Breast epithelium (tissue), 4 donors: ENCODE measurements around the gene DCAF17. TPM values are rescaled to one million over a fixed set of nuclear protein-coding genes. Genes with fewer than 3 reads are reported as not detected.

Source experiments
- DNase-seq, 2 donors: peaks; one replicate each; pipeline ENCODE4 v3.0.0-alpha.2; 2019; ENCODE audit warnings: low spot score in 2 of 2
- H3K27ac ChIP-seq, 2 donors: fragments of 200-600 bp; sonication (generic) in 1 of 2; one replicate each; pipeline ENCODE4 v1.5.1; 2016 to 2019; ENCODE audit warnings: mild to moderate bottlenecking in 1 of 2
- H3K27me3 ChIP-seq, 2 donors: fragments of 200-600 bp; sonication (generic) in 1 of 2; one replicate each; pipeline versions ENCODE4 v1.5.1 to v1.6.0; 2017 to 2019; ENCODE audit warnings: control low read depth in 1 of 2, mild to moderate bottlenecking in 1 of 2
- H3K36me3 ChIP-seq: fragments of 200-600 bp; one replicate; pipeline ENCODE4 v1.5.1; 2019
- H3K4me1 ChIP-seq, 2 donors: fragments of 200-600 bp; sonication (generic); one replicate each; pipeline ENCODE4 v1.5.1; 2016 to 2019; ENCODE audit warnings: control low read depth in 1 of 2
- H3K4me3 ChIP-seq, 3 donors: fragments of 200-600 bp; sonication (generic); 1 replicate in 2 of 3; 2 replicates in 1 of 3; pipeline ENCODE4 v1.5.1; 2016 to 2019; ENCODE audit warnings: mild to moderate bottlenecking in 3 of 3, moderate library complexity in 2 of 3
- H3K9me3 ChIP-seq, 2 donors: fragments of 200-600 bp; sonication (generic) in 1 of 2; one replicate each; pipeline ENCODE4 v1.5.1; 2016 to 2019; ENCODE audit warnings: control low read depth in 1 of 2
- POLR2A ChIP-seq: fragments of 450-650 bp; IDR thresholded peaks from one replicate; pipeline ENCODE4 v1.6.1; 2016; ENCODE audit warnings: antibody characterized with exemption, mild to moderate bottlenecking, moderate library complexity
- POLR2AphosphoS5 ChIP-seq, 3 donors: sonication (generic); formaldehyde crosslinking; IDR thresholded peaks; one replicate each; pipeline ENCODE4 v1.6.1; 2017; ENCODE audit warnings: antibody characterized with exemption in 3 of 3
- intact Hi-C: fragments of 100-400 bp; cut with DNase I; formaldehyde crosslinking; loops from one replicate; pipeline ENCODE4 v1.15.1; 2023; ENCODE audit warnings: low total_unique reads
- total RNA-seq, 3 donors: library from RNA; depleted of rRNA; stranded (reverse); fragments of >200 nt; gene quantifications; one replicate each; pipeline ENCODE4 v1.1.0, GENCODE V29; 2016
- TF ChIP-seq, protein P1 (sequence below), 3 donors: fragments of 450-650 bp; IDR thresholded peaks; one replicate each; pipeline ENCODE4 v1.5.1; 2016 to 2017; ENCODE audit warnings: antibody characterized with exemption in 3 of 3, mild to moderate bottlenecking in 3 of 3, moderate library complexity in 3 of 3

The DCAF17 gene
- total RNA-seq, 3 donors from 2014 or later, result 13.3 to 30.6 (median 24.6) TPM

DNA sequence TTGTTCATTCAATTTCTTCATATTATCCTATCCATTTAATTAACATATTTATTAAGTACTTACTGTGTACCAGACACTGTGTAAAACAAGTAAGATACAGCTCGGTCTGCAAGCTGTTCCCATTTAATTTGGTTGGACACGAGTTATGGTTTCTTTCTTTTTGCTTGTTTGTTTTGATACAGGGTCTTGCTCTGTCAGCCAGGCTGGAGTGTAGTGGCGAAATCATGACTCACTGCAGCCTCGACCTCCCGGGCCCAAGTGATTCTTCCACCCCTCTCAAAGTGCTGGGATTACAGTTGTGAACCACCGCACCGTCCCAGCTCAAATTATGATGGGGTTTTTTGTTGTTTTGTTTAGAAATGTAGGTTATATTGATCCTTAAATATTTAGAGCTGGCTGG lies 97.3 kb downstream of the DCAF17 start:
- no peak for TF ChIP-seq POLR2AphosphoS5 (IDR thresholded peaks at IDR 0.05)
- TF ChIP-seq POLR2A, result no peak
- TF ChIP-seq, protein P1, sequence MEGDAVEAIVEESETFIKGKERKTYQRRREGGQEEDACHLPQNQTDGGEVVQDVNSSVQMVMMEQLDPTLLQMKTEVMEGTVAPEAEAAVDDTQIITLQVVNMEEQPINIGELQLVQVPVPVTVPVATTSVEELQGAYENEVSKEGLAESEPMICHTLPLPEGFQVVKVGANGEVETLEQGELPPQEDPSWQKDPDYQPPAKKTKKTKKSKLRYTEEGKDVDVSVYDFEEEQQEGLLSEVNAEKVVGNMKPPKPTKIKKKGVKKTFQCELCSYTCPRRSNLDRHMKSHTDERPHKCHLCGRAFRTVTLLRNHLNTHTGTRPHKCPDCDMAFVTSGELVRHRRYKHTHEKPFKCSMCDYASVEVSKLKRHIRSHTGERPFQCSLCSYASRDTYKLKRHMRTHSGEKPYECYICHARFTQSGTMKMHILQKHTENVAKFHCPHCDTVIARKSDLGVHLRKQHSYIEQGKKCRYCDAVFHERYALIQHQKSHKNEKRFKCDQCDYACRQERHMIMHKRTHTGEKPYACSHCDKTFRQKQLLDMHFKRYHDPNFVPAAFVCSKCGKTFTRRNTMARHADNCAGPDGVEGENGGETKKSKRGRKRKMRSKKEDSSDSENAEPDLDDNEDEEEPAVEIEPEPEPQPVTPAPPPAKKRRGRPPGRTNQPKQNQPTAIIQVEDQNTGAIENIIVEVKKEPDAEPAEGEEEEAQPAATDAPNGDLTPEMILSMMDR (IDR thresholded peaks at IDR 0.05), result no peak
- intact Hi-C loops, result no loop called here
- Histone ChIP-seq H3K4me1 (no peaks in the 10 kb centered on the region), H3K27ac (no peak overlapping the region), H3K4me3 (no peak overlapping the region), H3K27me3 (no peaks in the 10 kb centered on the region), H3K9me3 (no peaks in the 10 kb centered on the region), H3K36me3 (no peaks in the 10 kb centered on the region)
- no peak for DNase-seq

DNA sequence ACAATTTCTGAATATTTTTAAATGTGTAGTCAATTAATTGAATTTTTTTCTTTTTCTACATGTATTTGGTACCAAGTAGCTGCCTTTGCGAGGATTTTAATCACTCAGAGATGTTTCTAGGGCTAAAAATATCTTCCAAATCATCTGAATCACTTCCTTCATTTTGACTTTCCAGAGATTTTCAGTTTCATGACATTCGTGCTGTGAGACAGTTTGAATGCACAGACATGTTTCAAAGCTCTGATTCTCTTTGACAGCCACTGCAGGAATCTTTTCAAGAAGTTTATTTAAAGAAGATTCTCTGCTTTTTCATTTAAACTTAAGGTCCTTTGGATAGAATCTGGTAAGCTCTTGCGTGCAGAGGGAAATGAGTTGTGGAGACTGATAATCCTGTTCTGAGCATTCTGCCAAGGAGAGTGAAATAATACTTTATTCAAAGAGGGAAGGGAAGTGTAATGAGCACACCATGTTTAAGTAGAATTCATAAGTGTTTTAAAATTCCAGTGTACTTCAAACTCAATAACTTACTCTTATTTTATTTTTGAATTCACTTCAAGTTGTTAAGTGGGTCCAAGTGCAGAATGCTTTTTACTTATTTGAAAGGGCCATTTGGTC lies 97.9 kb downstream of the DCAF17 start:
- no peak overlapping the region for H3K27ac ChIP-seq
- H3K4me1 ChIP-seq, result no peaks in the 10 kb centered on the region
- H3K4me3 ChIP-seq, result no peak overlapping the region
- H3K9me3 ChIP-seq, result no peaks in the 10 kb centered on the region
- H3K36me3 ChIP-seq, result no peaks in the 10 kb centered on the region
- DNase-seq, result no peak
- H3K27me3 ChIP-seq, result no peaks in the 10 kb centered on the region
- intact Hi-C loops, result no loop called here
- TF ChIP-seq, protein P1 (IDR thresholded peaks at IDR 0.05), result no peak
- TF ChIP-seq POLR2AphosphoS5 (IDR thresholded peaks at IDR 0.05) (no peak), POLR2A (no peak)

DNA sequence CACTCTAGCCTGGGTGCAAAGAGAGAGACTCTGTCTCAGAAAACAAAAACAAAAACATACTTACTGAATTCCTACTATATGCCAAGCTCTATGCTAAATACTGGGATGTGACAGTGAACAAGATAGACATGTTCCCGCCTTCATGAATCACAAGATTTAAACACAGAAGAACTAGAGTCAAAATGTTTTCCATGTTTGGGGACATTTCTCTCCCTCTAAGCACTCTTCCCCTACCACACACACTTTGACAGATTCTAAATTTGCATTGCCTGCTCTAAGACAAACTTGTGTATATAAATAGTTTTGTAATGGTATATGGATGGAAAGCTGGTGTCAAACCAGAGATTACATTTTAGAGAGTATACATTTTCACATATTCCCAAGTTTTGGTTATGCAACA lies 99.3 kb downstream of the DCAF17 start:
- no peak overlapping the region for H3K27ac ChIP-seq
- intact Hi-C loops, result no loop called here
- H3K9me3 ChIP-seq, result no peaks in the 10 kb centered on the region
- H3K36me3 ChIP-seq, result no peaks in the 10 kb centered on the region
- no peaks in the 10 kb centered on the region for H3K4me1 ChIP-seq
- no peak for DNase-seq
- TF ChIP-seq POLR2AphosphoS5 (IDR thresholded peaks at IDR 0.05), result no peak
- TF ChIP-seq POLR2A, result no peak
- TF ChIP-seq, protein P1 (IDR thresholded peaks at IDR 0.05), result no peak
- no peaks in the 10 kb centered on the region for H3K27me3 ChIP-seq
- H3K4me3 ChIP-seq, result no peak overlapping the region

Other genes with a start within 250 kb of the DCAF17 start
- 10 to 100 TPM; 21.4 to 26.9 (median 22.9) TPM for gene METTL8, start 236 bp upstream of the DCAF17 start, total RNA-seq
- 100 to 1,000 TPM; 396 to 761 (median 409) TPM for gene CYBRD1, start 88.2 kb downstream of the DCAF17 start, total RNA-seq